OCI-LY1 (cell line): ENCODE results near the gene NANP.
"Not testable (repeated sequence)": the region's sequence is repeated elsewhere in the genome, so short reads cannot be mapped to it uniquely, and the experiment has no call there.

Source experiments
- H2AFZ ChIP-seq: fragments of 200-600 bp; sonication (generic), shearing (Covaris generic); 2 replicates; pipeline ENCODE4 v1.6.0; 2014; ENCODE audit warnings: antibody characterized with exemption, mild to moderate bottlenecking, low read length
- H3F3A ChIP-seq: fragments of 200-600 bp; sonication (generic), shearing (Covaris generic); 2 replicates; pipeline ENCODE4 v1.6.0; 2014; ENCODE audit warnings: mild to moderate bottlenecking, antibody characterized with exemption, low read length, moderate library complexity; ENCODE audit not compliant: insufficient read depth
- H3K27ac ChIP-seq: fragments of 200-600 bp; sonication (generic); 2 replicates; pipeline ENCODE4 v1.5.1; 2014; ENCODE audit warnings: low read length, mixed run types, mild to moderate bottlenecking, low read depth; ENCODE audit not compliant: poor library complexity, severe bottlenecking
- H3K27me3 ChIP-seq: fragments of 200-600 bp; sonication (generic); 2 replicates; pipeline ENCODE4 v1.6.0; 2014; ENCODE audit warnings: antibody characterized with exemption, mild to moderate bottlenecking, low read length, moderate library complexity; ENCODE audit not compliant: insufficient read depth
- H3K36me3 ChIP-seq: fragments of 200-600 bp; sonication (generic); 2 replicates; pipeline ENCODE4 v1.6.1; 2014; ENCODE audit warnings: mild to moderate bottlenecking, antibody characterized with exemption, low read length, moderate library complexity, mixed read lengths; ENCODE audit not compliant: insufficient read depth
- H3K4me1 ChIP-seq: fragments of 200-600 bp; sonication (generic); 2 replicates; pipeline ENCODE4 v1.5.1; 2014; ENCODE audit warnings: mild to moderate bottlenecking, low read length, moderate library complexity; ENCODE audit not compliant: insufficient read depth, severe bottlenecking
- H3K4me2 ChIP-seq: fragments of 200-600 bp; sonication (generic), shearing (Covaris generic); 2 replicates; pipeline ENCODE4 v1.6.1; 2014; ENCODE audit warnings: low read length
- H3K4me3 ChIP-seq: fragments of 200-600 bp; sonication (generic); 2 replicates; pipeline ENCODE4 v1.5.1; 2014; ENCODE audit warnings: low read length, low read depth, mild to moderate bottlenecking, mixed read lengths; ENCODE audit not compliant: poor library complexity, severe bottlenecking
- H3K79me2 ChIP-seq: fragments of 200-600 bp; shearing (Covaris generic); 2 replicates; pipeline ENCODE4 v1.6.1; 2016; ENCODE audit warnings: mixed run types, low read length, mixed read lengths; ENCODE audit not compliant: insufficient read depth
- H3K9ac ChIP-seq: fragments of 200-600 bp; sonication (generic), shearing (Covaris generic); 2 replicates; pipeline ENCODE4 v1.6.1; 2014; ENCODE audit warnings: mild to moderate bottlenecking, low read length, mixed read lengths
- H3K9me2 ChIP-seq: fragments of 200-600 bp; sonication (generic), shearing (Covaris generic); 2 replicates; pipeline ENCODE4 v1.6.1; 2014; ENCODE audit warnings: low read depth, mild to moderate bottlenecking, low read length, mixed read lengths
- H3K9me3 ChIP-seq: fragments of 200-600 bp; shearing (Covaris generic); 2 replicates; pipeline ENCODE4 v1.6.1; 2014; ENCODE audit warnings: low read length, mixed read lengths
- H4K20me1 ChIP-seq: fragments of 200-600 bp; sonication (generic), shearing (Covaris generic); 2 replicates; pipeline ENCODE4 v1.6.0; 2016; ENCODE audit warnings: mild to moderate bottlenecking, low read length; ENCODE audit not compliant: insufficient read depth
- EZH2 ChIP-seq: fragments of 200-600 bp; sonication (generic), shearing (Covaris generic); IDR thresholded peaks from 2 replicates; pipeline ENCODE4 v1.8.0; 2017; ENCODE audit warnings: borderline replicate concordance, mixed run types, mild to moderate bottlenecking, antibody characterized with exemption, low read length, moderate library complexity, mixed read lengths
- TF ChIP-seq, protein P1 (sequence below): fragments of 200-600 bp; sonication (generic), shearing (Covaris generic); IDR thresholded peaks from 2 replicates; pipeline ENCODE4 v1.5.1; 2017; ENCODE audit warnings: mild to moderate bottlenecking, antibody characterized with exemption, low read length, moderate library complexity, mixed read lengths

Gene NANP

DNA sequence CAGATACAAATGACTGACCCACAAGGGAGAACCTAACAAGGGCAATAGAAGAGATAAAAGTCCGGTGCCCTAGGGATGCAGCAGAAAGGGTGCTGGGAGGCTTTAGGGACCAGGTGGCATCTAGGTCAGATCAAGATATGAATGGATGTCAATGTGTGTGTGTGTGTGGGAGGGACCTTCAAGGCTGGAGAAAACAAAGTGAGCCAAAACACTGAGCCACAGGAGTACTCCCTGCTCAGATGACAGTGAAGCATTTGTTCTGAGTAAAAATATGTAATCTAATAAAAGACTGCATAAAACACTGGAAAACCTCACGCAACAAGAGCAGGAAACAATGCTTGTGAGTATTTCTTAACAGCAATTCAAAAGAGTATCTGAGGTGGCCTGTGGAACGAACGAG is 44.6 kb upstream of the NANP start:
- no peak overlapping the region for H3K4me3 ChIP-seq
- TF ChIP-seq, protein P1, sequence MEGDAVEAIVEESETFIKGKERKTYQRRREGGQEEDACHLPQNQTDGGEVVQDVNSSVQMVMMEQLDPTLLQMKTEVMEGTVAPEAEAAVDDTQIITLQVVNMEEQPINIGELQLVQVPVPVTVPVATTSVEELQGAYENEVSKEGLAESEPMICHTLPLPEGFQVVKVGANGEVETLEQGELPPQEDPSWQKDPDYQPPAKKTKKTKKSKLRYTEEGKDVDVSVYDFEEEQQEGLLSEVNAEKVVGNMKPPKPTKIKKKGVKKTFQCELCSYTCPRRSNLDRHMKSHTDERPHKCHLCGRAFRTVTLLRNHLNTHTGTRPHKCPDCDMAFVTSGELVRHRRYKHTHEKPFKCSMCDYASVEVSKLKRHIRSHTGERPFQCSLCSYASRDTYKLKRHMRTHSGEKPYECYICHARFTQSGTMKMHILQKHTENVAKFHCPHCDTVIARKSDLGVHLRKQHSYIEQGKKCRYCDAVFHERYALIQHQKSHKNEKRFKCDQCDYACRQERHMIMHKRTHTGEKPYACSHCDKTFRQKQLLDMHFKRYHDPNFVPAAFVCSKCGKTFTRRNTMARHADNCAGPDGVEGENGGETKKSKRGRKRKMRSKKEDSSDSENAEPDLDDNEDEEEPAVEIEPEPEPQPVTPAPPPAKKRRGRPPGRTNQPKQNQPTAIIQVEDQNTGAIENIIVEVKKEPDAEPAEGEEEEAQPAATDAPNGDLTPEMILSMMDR: no peak
- TF ChIP-seq EZH2: no peak
- no peaks in the 10 kb centered on the region for H3K9me3 ChIP-seq
- H3K27ac ChIP-seq: no peak overlapping the region
- H4K20me1 ChIP-seq: no peaks in the 10 kb centered on the region
- H3K36me3 ChIP-seq: peaks cover 20% of the 10 kb centered on the region
- H3K4me1 ChIP-seq: no peaks in the 10 kb centered on the region
- H3K9me2 ChIP-seq: no peaks in the 10 kb centered on the region
- no peak overlapping the region for H2AFZ ChIP-seq
- H3K79me2 ChIP-seq: no peaks in the 10 kb centered on the region
- no peaks in the 10 kb centered on the region for H3F3A ChIP-seq
- H3K27me3 ChIP-seq: no peaks in the 10 kb centered on the region
- no peak overlapping the region for H3K4me2 ChIP-seq
- H3K9ac ChIP-seq: no peak overlapping the region

DNA sequence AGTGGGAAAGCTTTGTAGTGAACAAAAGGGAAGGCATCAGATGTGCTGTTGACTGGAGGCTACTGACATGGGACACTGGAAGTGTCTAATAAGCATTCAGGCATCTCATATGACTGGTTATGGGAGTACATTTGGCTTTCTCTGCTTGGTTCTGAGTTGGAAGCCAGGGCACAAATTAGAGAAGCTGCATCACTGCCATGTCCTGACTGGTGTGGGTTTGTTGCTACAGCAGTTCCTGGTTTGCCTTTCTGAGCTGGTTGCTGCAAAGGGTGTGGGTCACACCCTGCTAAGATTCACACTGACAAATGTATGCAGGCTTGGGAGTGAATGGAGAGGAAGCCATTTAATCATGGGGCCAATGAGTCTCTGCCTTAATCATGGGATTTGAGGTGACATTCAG is 36.2 kb upstream of the NANP start:
- Histone ChIP-seq H3K9ac (no peak overlapping the region), H3K36me3 (peaks cover 29% of the 10 kb centered on the region), H3K27ac (no peak overlapping the region), H3K79me2 (no peaks in the 10 kb centered on the region), H3K9me3 (no peaks in the 10 kb centered on the region), H3K27me3 (no peaks in the 10 kb centered on the region), H3F3A (no peaks in the 10 kb centered on the region), H4K20me1 (no peaks in the 10 kb centered on the region), H3K4me1 (no peaks in the 10 kb centered on the region), H3K4me2 (no peak overlapping the region), H3K4me3 (no peak overlapping the region), H2AFZ (no peak overlapping the region), H3K9me2 (no peaks in the 10 kb centered on the region)
- no peak for TF ChIP-seq EZH2
- TF ChIP-seq, protein P1: no peak

DNA sequence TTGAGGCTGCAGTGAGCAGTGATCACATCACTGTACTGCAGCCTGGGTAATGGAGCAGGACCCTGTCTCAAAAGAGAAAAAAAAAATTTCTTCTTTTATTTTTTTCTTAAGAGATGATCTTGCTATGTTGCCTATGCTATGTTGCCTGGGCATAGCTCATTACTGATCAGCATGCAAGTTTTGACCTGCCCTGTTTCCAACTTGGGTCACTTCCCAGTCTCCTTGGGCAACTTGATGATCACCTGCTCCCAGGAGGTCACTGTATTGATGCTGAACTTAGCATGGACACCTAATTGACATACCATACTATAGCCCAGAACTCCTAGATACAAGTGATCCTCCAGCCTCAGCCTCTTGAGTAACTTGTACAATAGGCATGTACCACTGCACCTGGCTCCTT is 30.7 kb upstream of the NANP start:
- TF ChIP-seq, protein P1: no peak
- TF ChIP-seq EZH2: no peak
- Histone ChIP-seq H3K9me2 (no peaks in the 10 kb centered on the region), H3K4me2 (no peak overlapping the region), H3K79me2 (0 out of 2 replicates have a peak, but pooled peaks cover 5% of the 10 kb centered on the region), H3K36me3 (peaks cover 16% of the 10 kb centered on the region), H4K20me1 (no peaks in the 10 kb centered on the region), H2AFZ (no peak overlapping the region), H3K4me3 (no peak overlapping the region), H3K27me3 (no peaks in the 10 kb centered on the region), H3K27ac (no peak overlapping the region), H3K9me3 (no peaks in the 10 kb centered on the region), H3F3A (no peaks in the 10 kb centered on the region), H3K9ac (no peak overlapping the region), H3K4me1 (no peaks in the 10 kb centered on the region)

DNA sequence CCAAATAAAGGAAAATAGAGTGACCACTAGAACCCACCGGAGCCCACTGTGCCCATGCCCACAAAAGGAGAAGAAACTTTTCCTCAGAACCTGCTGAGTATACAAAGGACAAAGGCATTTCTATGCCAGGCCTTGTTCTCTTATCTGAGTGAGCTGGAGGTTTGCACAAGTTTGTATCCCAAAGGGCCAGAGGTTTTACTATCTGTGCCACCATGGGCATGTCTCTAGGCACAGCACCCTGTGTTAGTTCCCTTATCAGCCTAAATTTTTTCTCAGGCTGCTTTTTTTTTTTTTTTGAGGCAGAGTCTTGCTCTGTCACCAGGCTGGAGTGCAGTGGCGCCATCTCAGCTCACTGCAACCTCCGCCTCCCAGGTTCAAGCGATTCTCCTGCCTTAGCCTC is 29.1 kb upstream of the NANP start:
- not testable (repeated sequence) for H3K27me3 ChIP-seq, H3K27ac ChIP-seq, H3K79me2 ChIP-seq, H3F3A ChIP-seq, H4K20me1 ChIP-seq, H3K9ac ChIP-seq, H3K4me3 ChIP-seq, H2AFZ ChIP-seq, H3K4me2 ChIP-seq, H3K4me1 ChIP-seq, H3K9me2 ChIP-seq, H3K9me3 ChIP-seq
- H3K36me3 ChIP-seq: peaks cover 30% of the 10 kb centered on the region
